Astrocyte of the cerebellum (primary cell): ENCODE results near the gene GMEB2.
"Not testable (repeated sequence)": the region's sequence is repeated elsewhere in the genome, so short reads cannot be mapped to it uniquely, and the experiment has no call there.

ENCODE experiments used
- DNase-seq: peaks from one replicate; pipeline ENCODE4 v3.0.0-alpha.2; 2011; ENCODE audit warnings: low read depth
- H3K4me3 ChIP-seq: 2 replicates; pipeline ENCODE4 v1.5.1; 2011; ENCODE audit warnings: mild to moderate bottlenecking, low read depth, low read length, moderate library complexity
- CTCF ChIP-seq: IDR thresholded peaks from 2 replicates; pipeline ENCODE4 v1.5.1; 2012; ENCODE audit warnings: low read length, low read depth, moderate library complexity, mild to moderate bottlenecking; ENCODE audit errors: missing control alignments
- in situ Hi-C: cut with HindIII; loops from 2 replicates; pipeline ENCODE4 v1.10.0; 2017; ENCODE audit warnings: low sequenced_read_pairs

Gene GMEB2

GRCh38 chr20:63617092-63617875, 9.6 kb downstream of the GMEB2 start:
- no peak for DNase-seq
- in situ Hi-C loops = no loop called here
- H3K4me3 ChIP-seq = no peak overlapping the region
- TF ChIP-seq CTCF = no peak

- H3K4me3 ChIP-seq, DNase-seq, in situ Hi-C loops: not testable (repeated sequence)
- peak; percentile 28 for TF ChIP-seq CTCF
Observed at GRCh38 chr20:63613863-63614594, 12.9 kb downstream of the GMEB2 start.

DNA sequence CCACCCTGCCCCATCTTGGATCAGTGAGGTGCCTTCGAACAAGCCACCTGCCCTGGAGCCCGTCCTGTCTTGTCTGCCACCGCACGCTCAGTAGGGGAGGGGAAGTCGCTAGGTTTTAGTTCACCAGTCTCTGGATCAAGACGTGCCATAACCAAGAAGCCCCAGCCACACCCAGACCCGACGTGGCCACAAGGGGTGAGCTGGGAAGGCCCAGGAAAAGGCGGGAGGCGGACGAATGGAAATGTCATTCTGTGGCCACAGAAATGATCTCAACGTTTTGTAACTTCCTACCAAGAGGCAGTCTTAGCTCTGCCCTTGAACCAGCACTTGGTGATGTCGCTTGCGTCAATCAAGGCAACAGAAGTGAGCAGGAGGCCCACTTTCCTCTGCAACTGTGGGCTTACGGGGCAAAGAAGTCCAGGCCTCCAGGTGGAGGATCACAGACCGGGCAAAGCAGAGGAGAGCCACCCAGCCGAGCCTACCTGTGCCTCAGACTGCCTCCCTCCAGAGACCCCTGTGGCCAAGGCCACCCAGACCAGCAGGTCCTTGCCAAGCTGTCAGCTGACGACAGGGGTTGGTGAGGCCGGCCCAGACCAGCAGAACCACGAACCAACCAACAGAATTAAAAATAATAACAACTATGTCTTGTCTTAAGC, 14.5 kb downstream of the GMEB2 start:
- DNase-seq = no peak
- no peak overlapping the region for H3K4me3 ChIP-seq
- no peak for TF ChIP-seq CTCF
- in situ Hi-C loops = no loop called here

GRCh38 chr20:63611646-63612045, 15.3 kb downstream of the GMEB2 start:
- no peak overlapping the region for H3K4me3 ChIP-seq
- DNase-seq = no peak
- TF ChIP-seq CTCF = no peak
- in situ Hi-C loops = no loop called here

DNA sequence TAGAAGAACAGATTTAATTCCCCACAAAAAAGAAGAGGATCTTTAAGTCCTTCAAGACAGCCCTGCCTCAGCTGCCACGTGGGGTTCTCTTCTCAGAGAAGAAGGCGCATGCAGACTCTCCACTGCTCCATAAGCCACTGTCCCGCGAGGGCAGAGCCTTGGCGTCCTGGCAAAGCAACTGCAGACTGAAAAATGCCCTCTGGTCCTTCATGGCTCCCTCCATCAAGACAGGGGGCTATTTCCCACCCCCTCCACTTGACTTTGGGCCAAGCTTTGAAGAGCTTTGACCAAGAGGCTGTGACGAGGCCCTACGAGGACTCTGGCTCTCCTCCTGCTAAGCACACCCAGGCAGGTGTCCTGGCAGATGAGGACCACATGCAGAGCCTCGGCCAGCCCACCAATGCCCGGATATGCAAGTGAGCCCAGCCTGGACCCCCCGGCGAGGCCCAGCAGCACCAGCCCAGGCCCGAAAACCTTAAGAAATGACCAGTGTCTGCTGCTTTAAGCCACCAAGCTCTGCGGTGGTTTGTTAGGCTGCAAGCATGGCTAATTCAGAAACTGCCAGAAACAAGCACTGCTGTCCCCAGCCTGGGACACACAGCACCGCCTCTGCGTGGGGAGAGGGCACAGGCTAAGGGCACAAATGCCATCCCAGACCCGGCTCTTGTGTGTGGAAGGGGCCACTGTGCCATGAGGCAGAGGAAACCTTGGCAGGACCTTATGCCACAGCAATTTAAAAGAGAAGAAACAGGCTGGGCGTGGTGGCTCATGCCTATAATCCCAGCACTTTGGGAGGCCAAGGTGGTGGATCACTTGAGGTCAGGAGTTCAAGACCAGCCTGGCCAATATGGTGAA, 16.1 kb downstream of the GMEB2 start:
- TF ChIP-seq CTCF = no peak
- DNase-seq = no peak
- in situ Hi-C loops = no loop called here
- no peak overlapping the region for H3K4me3 ChIP-seq

GRCh38 chr20:63606686-63607085, 20.2 kb downstream of the GMEB2 start:
- TF ChIP-seq CTCF = no peak
- no peak for DNase-seq
- in situ Hi-C loops = no loop called here
- no peak overlapping the region for H3K4me3 ChIP-seq
